Activated CD4-positive, alpha-beta memory T cell treated with anti-CD3 and anti-CD28 coated beads for 36 hours (primary cell): ENCODE results near the gene MAD1L1. TPM values are rescaled to one million over a fixed set of nuclear protein-coding genes. Genes with fewer than 3 reads are reported as not detected.

Source experiments
- CTCF ChIA-PET: fragments of 350-600 bp; sonication (Branson Sonifier 250); formaldehyde crosslinking; loops from one replicate; lab custom pipeline; 2021; ENCODE audit warnings: antibody characterized with exemption, inconsistent platforms; lab: Charles Lee
- POLR2A ChIA-PET: fragments of 350-600 bp; sonication (Branson Sonifier 250); formaldehyde crosslinking; loops from one replicate; lab custom pipeline; 2021; ENCODE audit warnings: antibody characterized with exemption; lab: Charles Lee
- DNase-seq: peaks from one replicate; pipeline ENCODE4 v3.0.0-alpha.2; 2020
- H3K27ac Mint-ChIP-seq: one replicate; pipeline ENCODE4 v1.8.0; 2021; ENCODE audit warnings: mixed read lengths
- H3K27me3 Mint-ChIP-seq: one replicate; pipeline ENCODE4 v1.8.0; 2021; ENCODE audit warnings: mixed read lengths
- H3K36me3 Mint-ChIP-seq: one replicate; pipeline ENCODE4 v1.8.0; 2021; ENCODE audit warnings: mixed read lengths
- H3K4me1 Mint-ChIP-seq: one replicate; pipeline ENCODE4 v1.8.0; 2021; ENCODE audit warnings: low read depth, mixed read lengths
- H3K4me3 Mint-ChIP-seq: one replicate; pipeline ENCODE4 v1.8.0; 2021; ENCODE audit warnings: mild to moderate bottlenecking, mixed read lengths
- H3K9me3 Mint-ChIP-seq: one replicate; pipeline ENCODE4 v1.8.0; 2021; ENCODE audit warnings: mixed read lengths
- intact Hi-C: fragments of 100-400 bp; cut with micrococcal nuclease; formaldehyde crosslinking; loops from one replicate; pipeline ENCODE4 v1.15.1; 2023
- total RNA-seq, 2 experiments: library from RNA; stranded (reverse); gene quantifications; one replicate each; pipeline ENCODE4 v1.2.3, GENCODE V29; 2021

Gene MAD1L1
- total RNA-seq, 2 experiments from 2014 or later: 44.4 to 47.8 TPM

- DNase-seq: no peak
- intact Hi-C loops: no loop called here
- POLR2A ChIA-PET: no interaction called here
- Mint-ChIP-seq H3K4me1 (no peaks in the 10 kb centered on the region), H3K27me3 (no peaks in the 10 kb centered on the region), H3K4me3 (no peak overlapping the region), H3K9me3 (no peaks in the 10 kb centered on the region), H3K36me3 (no peaks in the 10 kb centered on the region), H3K27ac (no peak overlapping the region)
- CTCF ChIA-PET: no interaction called here
Measured at GRCh38 chr7:2048531-2048930, 184.2 kb downstream of the MAD1L1 start.

GRCh38 chr7:2048006-2048405 lies 184.7 kb downstream of the MAD1L1 start:
- Mint-ChIP-seq H3K27ac (no peak overlapping the region), H3K4me3 (no peak overlapping the region), H3K27me3 (no peaks in the 10 kb centered on the region), H3K9me3 (no peaks in the 10 kb centered on the region), H3K36me3 (peaks cover 2% of the 10 kb centered on the region), H3K4me1 (no peaks in the 10 kb centered on the region)
- ChIA-PET CTCF (no interaction called here), POLR2A (no interaction called here)
- intact Hi-C loops: no loop called here
- no peak for DNase-seq

- no peak overlapping the region for H3K27ac Mint-ChIP-seq
- DNase-seq: no peak
- H3K9me3 Mint-ChIP-seq: no peaks in the 10 kb centered on the region
- H3K36me3 Mint-ChIP-seq: peaks cover 5% of the 10 kb centered on the region
- no peak overlapping the region for H3K4me3 Mint-ChIP-seq
- intact Hi-C loops: no loop called here
- ChIA-PET CTCF (no interaction called here), POLR2A (no interaction called here)
- no peaks in the 10 kb centered on the region for H3K27me3 Mint-ChIP-seq
- no peaks in the 10 kb centered on the region for H3K4me1 Mint-ChIP-seq
Measured at GRCh38 chr7:2046581-2047565, 185.9 kb downstream of the MAD1L1 start.

DNA sequence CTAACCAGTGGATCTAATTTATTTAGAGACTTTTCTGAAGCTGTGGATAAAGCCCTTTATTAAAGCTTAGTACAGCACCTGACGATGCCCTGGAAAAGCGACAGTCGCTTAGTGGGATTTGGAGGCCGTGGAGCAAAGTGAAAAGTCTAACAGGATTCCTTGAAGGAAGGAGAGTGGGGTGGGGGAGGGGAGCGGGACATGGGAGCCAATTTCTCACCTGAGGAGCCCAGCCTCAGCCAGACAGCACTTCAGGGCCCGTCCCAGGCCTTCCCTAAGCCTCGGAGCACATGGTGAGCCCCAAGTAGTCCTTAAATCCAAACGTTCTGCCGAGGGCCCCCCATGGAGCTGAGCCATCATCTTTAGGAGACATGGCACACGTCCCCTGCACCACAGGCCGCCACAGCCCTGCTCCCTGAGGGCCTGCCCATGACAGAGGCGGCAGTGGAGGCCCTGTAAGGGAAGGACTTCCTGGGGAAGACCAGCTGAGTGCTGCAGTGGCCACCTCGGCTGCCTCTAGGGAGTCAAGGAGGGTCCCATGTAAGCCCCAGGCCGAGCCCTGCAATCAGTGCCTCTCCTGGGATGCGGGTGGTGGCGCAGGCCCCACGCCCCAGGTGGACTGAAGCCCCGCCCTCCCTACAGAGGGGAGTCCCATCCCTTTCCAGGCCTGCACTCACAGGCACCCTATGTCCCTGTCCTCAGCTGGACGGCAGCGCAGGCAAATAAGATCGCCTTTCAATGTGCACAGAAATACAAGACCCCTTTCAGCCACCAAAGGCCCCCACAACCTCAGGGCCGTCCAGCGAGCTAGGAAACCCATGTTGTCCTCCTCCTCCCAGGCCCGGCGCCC lies 187.0 kb downstream of the MAD1L1 start:
- Mint-ChIP-seq H3K4me1 (no peaks in the 10 kb centered on the region), H3K4me3 (no peak overlapping the region), H3K27ac (no peak overlapping the region), H3K27me3 (no peaks in the 10 kb centered on the region), H3K36me3 (peaks cover 5% of the 10 kb centered on the region), H3K9me3 (no peaks in the 10 kb centered on the region)
- ChIA-PET POLR2A (no interaction called here), CTCF (no interaction called here)
- no peak for DNase-seq
- intact Hi-C loops: no loop called here

- Mint-ChIP-seq H3K4me3 (no peak overlapping the region), H3K9me3 (no peaks in the 10 kb centered on the region), H3K4me1 (no peaks in the 10 kb centered on the region), H3K36me3 (peaks cover 5% of the 10 kb centered on the region), H3K27me3 (no peaks in the 10 kb centered on the region), H3K27ac (no peak overlapping the region)
- intact Hi-C loops: no loop called here
- POLR2A ChIA-PET: no interaction called here
- CTCF ChIA-PET: no interaction called here
- no peak for DNase-seq
Measured at GRCh38 chr7:2044883-2045471, 187.8 kb downstream of the MAD1L1 start.

GRCh38 chr7:2044311-2044882 lies 188.3 kb downstream of the MAD1L1 start:
- Mint-ChIP-seq H3K27ac (no peak overlapping the region), H3K4me3 (no peak overlapping the region), H3K27me3 (no peaks in the 10 kb centered on the region), H3K4me1 (peaks cover 6% of the 10 kb centered on the region), H3K9me3 (no peaks in the 10 kb centered on the region), H3K36me3 (peaks cover 5% of the 10 kb centered on the region)
- no peak for DNase-seq
- intact Hi-C loops: no loop called here
- CTCF ChIA-PET: no interaction called here
- POLR2A ChIA-PET: no interaction called here

- Mint-ChIP-seq H3K4me3 (no peak overlapping the region), H3K4me1 (peaks cover 15% of the 10 kb centered on the region), H3K27me3 (no peaks in the 10 kb centered on the region), H3K27ac (no peak overlapping the region), H3K36me3 (peaks cover 5% of the 10 kb centered on the region), H3K9me3 (no peaks in the 10 kb centered on the region)
- DNase-seq: no peak
- intact Hi-C loops: no loop called here
- CTCF ChIA-PET: no interaction called here
- POLR2A ChIA-PET: no interaction called here
Measured at GRCh38 chr7:2043316-2044039, 189.3 kb downstream of the MAD1L1 start.

GRCh38 chr7:2042650-2043049 lies 190.1 kb downstream of the MAD1L1 start:
- H3K9me3 Mint-ChIP-seq: no peaks in the 10 kb centered on the region
- peaks cover 5% of the 10 kb centered on the region for H3K36me3 Mint-ChIP-seq
- ChIA-PET CTCF (no interaction called here), POLR2A (no interaction called here)
- no peak overlapping the region for H3K27ac Mint-ChIP-seq
- intact Hi-C loops: no loop called here
- DNase-seq: no peak
- peaks cover 22% of the 10 kb centered on the region for H3K4me1 Mint-ChIP-seq
- H3K27me3 Mint-ChIP-seq: no peaks in the 10 kb centered on the region
- H3K4me3 Mint-ChIP-seq: no peak overlapping the region

GRCh38 chr7:2041496-2042367 lies 191.0 kb downstream of the MAD1L1 start:
- Mint-ChIP-seq H3K4me3 (no peak overlapping the region), H3K4me1 (peaks cover 28% of the 10 kb centered on the region), H3K27me3 (no peaks in the 10 kb centered on the region), H3K9me3 (no peaks in the 10 kb centered on the region), H3K36me3 (peaks cover 5% of the 10 kb centered on the region), H3K27ac (no peak overlapping the region)
- ChIA-PET POLR2A (no interaction called here), CTCF (no interaction called here)
- no peak for DNase-seq
- intact Hi-C loops: no loop called here

DNA sequence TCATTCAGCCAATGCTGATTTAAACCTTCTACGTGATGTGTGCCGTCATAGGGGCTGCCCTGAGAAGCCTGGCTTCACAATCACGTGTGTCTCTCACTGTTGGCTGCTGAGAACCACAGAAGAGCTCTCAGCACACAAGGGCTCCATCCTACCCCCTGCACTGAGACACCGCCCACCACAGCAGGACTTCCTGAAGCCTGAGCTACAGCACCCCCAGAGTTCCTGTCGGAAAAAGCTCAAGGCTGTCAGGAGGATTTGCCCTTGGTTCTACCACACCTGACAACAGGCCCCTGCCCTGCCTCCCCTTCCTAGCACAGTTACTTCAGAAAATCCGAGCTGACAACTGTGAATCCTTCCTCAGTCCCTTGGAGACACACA lies 191.9 kb downstream of the MAD1L1 start:
- Mint-ChIP-seq H3K27me3 (no peaks in the 10 kb centered on the region), H3K36me3 (peaks cover 5% of the 10 kb centered on the region), H3K4me3 (no peak overlapping the region), H3K9me3 (no peaks in the 10 kb centered on the region), H3K27ac (no peak overlapping the region), H3K4me1 (peaks cover 29% of the 10 kb centered on the region)
- CTCF ChIA-PET: no interaction called here
- DNase-seq: no peak
- intact Hi-C loops: no loop called here
- POLR2A ChIA-PET: no interaction called here
